ENCODE results near the gene SLC5A6. TPM values are rescaled to one million over a fixed set of nuclear protein-coding genes. Genes with fewer than 3 reads are reported as not detected.

SLC5A6 gene
- 100 to 1,000 TPM in 1 of 2 donors, 10 to 100 TPM in 1; 40.7 to 123 TPM for total RNA-seq

GRCh38 chr2:27211943-27212625 is at the start of gene SLC5A6, which contains the start of gene ATRAID:
TSS of gene SLC5A6 (minus strand) at chr2:27212268. CDS start at chr2:27207650, 4,618 bp downstream.
TSS of gene ATRAID (plus strand) at chr2:27212041. CDS start at chr2:27212369, 328 bp downstream.
- ATAC-seq (peak; percentile 94 to 95), DNase-seq (ENCODE audit: low spot score) (peak; percentile 92)
- H3K36me3 Mint-ChIP-seq: peaks cover 16% of the 10 kb centered on the region
- peak within 1 kb of the TSS; percentile 99 for H3K4me3 Mint-ChIP-seq
- H3K27me3 Mint-ChIP-seq: no peaks in the 10 kb centered on the region
- peaks cover 41 to 44% of the 10 kb centered on the region in 2 donors for H3K4me1 Mint-ChIP-seq (ENCODE audit: low read depth in 2 of 2)
- H3K9me3 Mint-ChIP-seq: no peaks in the 10 kb centered on the region
- H3K27ac Mint-ChIP-seq: peak within 1 kb of the TSS; percentile 100

- H3K9me3 Mint-ChIP-seq: no peaks in the 10 kb centered on the region
- H3K27me3 Mint-ChIP-seq: peaks cover 51 to 53% of the 10 kb centered on the region in 2 donors
- no peak overlapping the region for H3K27ac Mint-ChIP-seq
- H3K4me1 Mint-ChIP-seq (ENCODE audit: low read depth in 2 of 2): peaks cover 18 to 22% of the 10 kb centered on the region in 2 donors
- DNase-seq (ENCODE audit: low spot score) (no peak), ATAC-seq (no peak)
- H3K36me3 Mint-ChIP-seq: no peaks in the 10 kb centered on the region
- H3K4me3 Mint-ChIP-seq: peak overlapping the region; percentile 51
These were observed 49.3 kb upstream of the SLC5A6 start for GRCh38 chr2:27261241-27261925.

- H3K4me1 Mint-ChIP-seq (ENCODE audit: low read depth in 2 of 2): peaks cover 7 to 11% of the 10 kb centered on the region in 2 donors
- no peaks in the 10 kb centered on the region for H3K36me3 Mint-ChIP-seq
- ATAC-seq: no peak
- H3K9me3 Mint-ChIP-seq: no peaks in the 10 kb centered on the region
- H3K27me3 Mint-ChIP-seq: peaks cover 37 to 51% of the 10 kb centered on the region in 2 donors
- no peak overlapping the region for H3K27ac Mint-ChIP-seq
- no peak overlapping the region for H3K4me3 Mint-ChIP-seq
- DNase-seq (ENCODE audit: low spot score): no peak
These were observed 46.0 kb upstream of the SLC5A6 start for GRCh38 chr2:27258051-27258450.

- H3K27ac Mint-ChIP-seq: no peak overlapping the region
- ATAC-seq (no peak), DNase-seq (ENCODE audit: low spot score) (no peak)
- no peak overlapping the region for H3K4me3 Mint-ChIP-seq
- peaks cover 39 to 48% of the 10 kb centered on the region in 2 donors for H3K27me3 Mint-ChIP-seq
- H3K36me3 Mint-ChIP-seq: no peaks in the 10 kb centered on the region
- H3K4me1 Mint-ChIP-seq (ENCODE audit: low read depth in 2 of 2): peaks cover 5 to 11% of the 10 kb centered on the region in 2 donors
- no peaks in the 10 kb centered on the region for H3K9me3 Mint-ChIP-seq
These were observed 44.9 kb upstream of the SLC5A6 start for GRCh38 chr2:27256855-27257454.

- peaks cover 0 to 2% of the 10 kb centered on the region in 2 donors for H3K4me1 Mint-ChIP-seq (ENCODE audit: low read depth in 2 of 2)
- no peak for DNase-seq (ENCODE audit: low spot score)
- peaks cover 31 to 42% of the 10 kb centered on the region in 2 donors for H3K27me3 Mint-ChIP-seq
- no peaks in the 10 kb centered on the region for H3K9me3 Mint-ChIP-seq
- H3K36me3 Mint-ChIP-seq: no peaks in the 10 kb centered on the region
- no peak for ATAC-seq
- H3K27ac Mint-ChIP-seq: no peak overlapping the region
- no peak overlapping the region for H3K4me3 Mint-ChIP-seq
These were observed 43.6 kb upstream of the SLC5A6 start for GRCh38 chr2:27255660-27256059.

GRCh38 chr2:27255187-27255586 is 43.1 kb upstream of the SLC5A6 start:
- H3K9me3 Mint-ChIP-seq: no peaks in the 10 kb centered on the region
- H3K4me1 Mint-ChIP-seq (ENCODE audit: low read depth in 2 of 2): no peaks in the 10 kb centered on the region
- no peak overlapping the region for H3K4me3 Mint-ChIP-seq
- peak in 1 of 2 donors; percentile 29 for ATAC-seq
- no peak overlapping the region for H3K27ac Mint-ChIP-seq
- DNase-seq (ENCODE audit: low spot score): no peak
- no peaks in the 10 kb centered on the region for H3K36me3 Mint-ChIP-seq
- peaks cover 27 to 37% of the 10 kb centered on the region in 2 donors for H3K27me3 Mint-ChIP-seq

- Mint-ChIP-seq H3K27me3 (peaks cover 18 to 35% of the 10 kb centered on the region in 2 donors), H3K4me3 (no peak overlapping the region), H3K36me3 (no peaks in the 10 kb centered on the region), H3K4me1 (ENCODE audit: low read depth in 2 of 2) (no peaks in the 10 kb centered on the region), H3K27ac (no peak overlapping the region), H3K9me3 (no peaks in the 10 kb centered on the region)
- ATAC-seq (no peak), DNase-seq (ENCODE audit: low spot score) (peak; percentile 58)
These were observed 39.7 kb upstream of the SLC5A6 start for GRCh38 chr2:27251766-27252165.

- H3K36me3 Mint-ChIP-seq: no peaks in the 10 kb centered on the region
- H3K4me3 Mint-ChIP-seq: no peak overlapping the region
- no peak overlapping the region for H3K27ac Mint-ChIP-seq
- H3K27me3 Mint-ChIP-seq: peaks cover 11 to 26% of the 10 kb centered on the region in 2 donors
- ATAC-seq: no peak
- no peaks in the 10 kb centered on the region for H3K9me3 Mint-ChIP-seq
- no peaks in the 10 kb centered on the region for H3K4me1 Mint-ChIP-seq (ENCODE audit: low read depth in 2 of 2)
- peak; percentile 45 for DNase-seq (ENCODE audit: low spot score)
These were observed 38.7 kb upstream of the SLC5A6 start for GRCh38 chr2:27250652-27251379.

GRCh38 chr2:27249891-27250651 is 38.0 kb upstream of the SLC5A6 start:
- H3K4me3 Mint-ChIP-seq: no peak overlapping the region
- ATAC-seq: peak; percentile 63 to 67
- H3K4me1 Mint-ChIP-seq (ENCODE audit: low read depth in 2 of 2): no peaks in the 10 kb centered on the region

GRCh38 chr2:27249159-27249890 is 37.3 kb upstream of the SLC5A6 start:
- peak; percentile 38 for DNase-seq (ENCODE audit: low spot score)
- no peak overlapping the region for H3K4me3 Mint-ChIP-seq
- H3K9me3 Mint-ChIP-seq: no peaks in the 10 kb centered on the region

More at GRCh38 chr2:27249891-27250651, 38.0 kb upstream of the SLC5A6 start:
- Mint-ChIP-seq H3K27me3 (peaks cover 11 to 20% of the 10 kb centered on the region in 2 donors), H3K27ac (no peak overlapping the region), H3K36me3 (no peaks in the 10 kb centered on the region), H3K9me3 (no peaks in the 10 kb centered on the region)
- DNase-seq (ENCODE audit: low spot score): peak; percentile 60

GRCh38 chr2:27247893-27248292 is 35.8 kb upstream of the SLC5A6 start:
- Mint-ChIP-seq H3K27me3 (peaks cover 11 to 20% of the 10 kb centered on the region in 2 donors), H3K27ac (no peak overlapping the region), H3K4me1 (ENCODE audit: low read depth in 2 of 2) (no peaks in the 10 kb centered on the region), H3K4me3 (no peak overlapping the region), H3K36me3 (no peaks in the 10 kb centered on the region), H3K9me3 (no peaks in the 10 kb centered on the region)
- no peak for ATAC-seq
- DNase-seq (ENCODE audit: low spot score): peak; percentile 45

More at GRCh38 chr2:27249159-27249890, 37.3 kb upstream of the SLC5A6 start:
- Mint-ChIP-seq H3K4me1 (ENCODE audit: low read depth in 2 of 2) (no peaks in the 10 kb centered on the region), H3K36me3 (no peaks in the 10 kb centered on the region), H3K27ac (no peak overlapping the region), H3K27me3 (peaks cover 11 to 20% of the 10 kb centered on the region in 2 donors)
- peak in 1 of 2 donors; percentile 17 for ATAC-seq

GRCh38 chr2:27245626-27246025 is 33.6 kb upstream of the SLC5A6 start:
- DNase-seq (ENCODE audit: low spot score): no peak
- Mint-ChIP-seq H3K27me3 (peaks cover 4 to 13% of the 10 kb centered on the region in 2 donors), H3K27ac (no peak overlapping the region), H3K4me3 (no peak overlapping the region), H3K9me3 (no peaks in the 10 kb centered on the region), H3K4me1 (ENCODE audit: low read depth in 2 of 2) (no peaks in the 10 kb centered on the region), H3K36me3 (no peaks in the 10 kb centered on the region)
- ATAC-seq: no peak
